GM23338 (cell line): ENCODE data around the gene STON1. TPM values are rescaled to one million over a fixed set of nuclear protein-coding genes. Genes with fewer than 3 reads are reported as not detected.

Source experiments
- ATAC-seq: fragments of 200-7000 bp; cut with Tn5 transposase; 3 replicates; pipeline ENCODE4 v1.9.1; 2020
- DNase-seq: peaks from one replicate; pipeline ENCODE4 v3.0.0-alpha.2; 2015; ENCODE audit warnings: low spot score
- H2AFZ ChIP-seq: fragments of 200-600 bp; sonication (generic); 2 replicates; pipeline ENCODE4 v1.8.0; 2016; ENCODE audit warnings: antibody characterized with exemption, mild to moderate bottlenecking, moderate library complexity
- H3F3A ChIP-seq: fragments of 200-600 bp; sonication (generic); replicated peaks from 2 replicates; pipeline ENCODE4 v1.8.0; 2017; ENCODE audit warnings: antibody characterized with exemption, mixed run types, low read depth
- H3K27ac ChIP-seq: fragments of 200-600 bp; sonication (generic); 2 replicates; pipeline ENCODE4 v1.6.1; 2016; ENCODE audit warnings: low read depth
- H3K27me3 ChIP-seq: fragments of 200-600 bp; sonication (generic); 2 replicates; pipeline ENCODE4 v1.8.0; 2016; ENCODE audit warnings: mild to moderate bottlenecking, mixed run types, moderate library complexity; ENCODE audit not compliant: insufficient read depth
- H3K36me3 ChIP-seq: fragments of 200-600 bp; sonication (generic); 2 replicates; pipeline ENCODE4 v1.8.0; 2016; ENCODE audit warnings: mild to moderate bottlenecking; ENCODE audit not compliant: insufficient read depth
- H3K4me1 ChIP-seq: fragments of 200-600 bp; sonication (generic); 2 replicates; pipeline ENCODE4 v1.8.0; 2016; ENCODE audit warnings: mild to moderate bottlenecking, moderate library complexity; ENCODE audit not compliant: insufficient read depth
- H3K4me2 ChIP-seq: fragments of 200-600 bp; sonication (generic); 2 replicates; pipeline ENCODE4 v1.7.1; 2017; ENCODE audit warnings: mixed run types
- H3K4me3 ChIP-seq: fragments of 200-600 bp; sonication (generic); 2 replicates; pipeline ENCODE4 v1.6.1; 2016; ENCODE audit warnings: mixed run types
- H3K79me2 ChIP-seq: fragments of 200-600 bp; sonication (generic); replicated peaks from 2 replicates; pipeline ENCODE4 v1.8.0; 2017; ENCODE audit warnings: mild to moderate bottlenecking; ENCODE audit not compliant: insufficient read depth
- H3K9me2 ChIP-seq: fragments of 200-600 bp; sonication (generic); 2 replicates; pipeline ENCODE4 v1.8.0; 2017; ENCODE audit not compliant: insufficient read depth
- H4K20me1 ChIP-seq: fragments of 200-600 bp; sonication (generic); replicated peaks from 2 replicates; pipeline ENCODE4 v1.8.0; 2017; ENCODE audit warnings: mild to moderate bottlenecking; ENCODE audit not compliant: insufficient read depth
- H3K27ac Mint-ChIP-seq: 2 replicates; pipeline ENCODE4 v1.8.0; 2020; ENCODE audit warnings: inconsistent platforms, mild to moderate bottlenecking, moderate library complexity, mixed read lengths
- H3K27me3 Mint-ChIP-seq: 3 replicates; pipeline ENCODE4 v1.8.0; 2022; ENCODE audit warnings: low read depth, mild to moderate bottlenecking, moderate library complexity, mixed read lengths, inconsistent platforms; ENCODE audit not compliant: insufficient read depth, poor library complexity
- H3K36me3 Mint-ChIP-seq: 3 replicates; pipeline ENCODE4 v1.8.0; 2021; ENCODE audit warnings: low read depth, mild to moderate bottlenecking, inconsistent platforms, moderate library complexity, mixed read lengths
- H3K4me1 Mint-ChIP-seq: 3 replicates; pipeline ENCODE4 v1.8.0; 2020; ENCODE audit warnings: mild to moderate bottlenecking, inconsistent platforms, mixed read lengths
- H3K4me3 Mint-ChIP-seq: 3 replicates; pipeline ENCODE4 v1.8.0; 2021; ENCODE audit warnings: moderate library complexity, mild to moderate bottlenecking, inconsistent platforms, mixed read lengths
- H3K9me3 Mint-ChIP-seq: 3 replicates; pipeline ENCODE4 v1.8.0; 2020; ENCODE audit warnings: moderate library complexity, mild to moderate bottlenecking, inconsistent platforms, mixed read lengths
- CREB1 ChIP-seq: fragments of 250-450 bp; sonication (Bioruptor Pico); IDR thresholded peaks from 2 replicates; pipeline ENCODE4 v1.5.0; 2020; ENCODE audit warnings: low read depth, mild to moderate bottlenecking, moderate library complexity
- EZH2phosphoT487 ChIP-seq: fragments of 200-600 bp; sonication (generic); IDR thresholded peaks from one replicate; pipeline ENCODE4 v1.8.1; 2018; ENCODE audit warnings: antibody characterized with exemption; ENCODE audit not compliant: unreplicated experiment
- NANOG ChIP-seq: IDR thresholded peaks from 2 replicates; pipeline ENCODE4 v1.6.1; 2016; ENCODE audit warnings: antibody characterized with exemption, borderline replicate concordance
- POLR2AphosphoS5 ChIP-seq: IDR thresholded peaks from 2 replicates; pipeline ENCODE4 v1.6.1; 2016; ENCODE audit warnings: antibody characterized with exemption, low read depth
- STAT1 ChIP-seq: IDR thresholded peaks from one replicate; pipeline ENCODE4 v1.6.1; 2016; ENCODE audit warnings: antibody characterized with exemption; ENCODE audit not compliant: unreplicated experiment
- ZNF114 ChIP-seq: fragments of 250-450 bp; sonication (Bioruptor Pico); IDR thresholded peaks from 2 replicates; pipeline ENCODE4 v1.5.0; 2020; ENCODE audit warnings: mild to moderate bottlenecking, moderate library complexity
- polyA plus RNA-seq: library from polyadenylated mRNA; unstranded; fragments of >200 nt; fragmentation: Nextera tagmentation; extraction: Ambion mirVana; gene quantifications from 2 replicates; pipeline ENCODE4 v1.2.1, GENCODE V29; 2016
- total RNA-seq: library from RNA; depleted of rRNA; stranded (reverse); fragments of >200 nt; shearing (Covaris generic); gene quantifications from 2 replicates; pipeline ENCODE4 v1.2.3, GENCODE V29; 2014
- TF ChIP-seq, protein P1 (sequence below): IDR thresholded peaks from one replicate; pipeline ENCODE4 v1.6.1; 2018; ENCODE audit warnings: antibody characterized with exemption; ENCODE audit not compliant: unreplicated experiment
- TF ChIP-seq, protein P2 (sequence below), 2 experiments: fragments of 200-600 bp in 1 of 2; sonication (generic) in 1 of 2; conservative IDR thresholded peaks; 2 replicates each; pipeline versions ENCODE4 v1.5.1 to v1.6.1; 2016 to 2017; ENCODE audit warnings: antibody characterized with exemption in 2 of 2, low read depth in 2 of 2, mild to moderate bottlenecking in 2 of 2, moderate library complexity in 1 of 2
- TF ChIP-seq, protein P3 (sequence below): fragments of 250-450 bp; sonication (Bioruptor Pico); IDR thresholded peaks from 2 replicates; pipeline ENCODE4 v1.5.0; 2020; ENCODE audit warnings: mild to moderate bottlenecking, moderate library complexity

STON1 gene
- total and polyA plus RNA-seq, 2 experiments from 2014 or later: 5.4 to 14.4 TPM

DNA sequence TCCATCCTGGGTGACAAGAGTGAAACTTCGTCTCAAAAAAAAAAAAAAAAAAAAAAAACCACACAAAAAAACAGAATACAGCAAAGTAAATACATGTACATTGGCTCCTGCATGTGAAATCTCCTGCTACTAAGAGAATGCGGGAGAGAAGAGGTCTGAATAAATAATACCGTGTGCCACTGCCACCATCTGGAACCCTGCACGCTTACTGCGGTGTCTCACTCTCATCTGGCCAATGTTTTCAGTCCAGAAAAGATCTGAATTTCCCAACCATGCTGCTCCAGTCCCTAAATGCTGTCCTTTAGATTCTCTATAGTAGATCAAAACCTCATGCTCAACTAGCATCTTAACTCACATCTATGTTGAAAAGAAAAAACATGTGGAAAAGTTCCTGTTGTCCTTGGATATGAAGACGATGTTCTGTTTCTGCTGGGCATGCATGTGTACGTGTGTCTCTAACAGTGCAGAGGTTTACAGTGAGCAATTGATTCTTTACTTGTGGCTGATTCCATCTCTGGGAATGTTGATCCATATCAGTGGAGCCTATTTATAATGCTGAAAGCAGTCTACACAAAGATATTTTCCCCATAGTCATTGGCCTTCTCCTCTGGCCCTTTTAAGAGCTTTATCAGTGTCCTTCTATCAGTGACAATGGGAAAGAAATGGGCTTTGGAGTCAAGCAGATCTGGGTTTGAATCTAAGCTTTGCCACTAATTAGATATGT is 11.9 kb downstream of the STON1 start (continued):
- TF ChIP-seq, protein P1, sequence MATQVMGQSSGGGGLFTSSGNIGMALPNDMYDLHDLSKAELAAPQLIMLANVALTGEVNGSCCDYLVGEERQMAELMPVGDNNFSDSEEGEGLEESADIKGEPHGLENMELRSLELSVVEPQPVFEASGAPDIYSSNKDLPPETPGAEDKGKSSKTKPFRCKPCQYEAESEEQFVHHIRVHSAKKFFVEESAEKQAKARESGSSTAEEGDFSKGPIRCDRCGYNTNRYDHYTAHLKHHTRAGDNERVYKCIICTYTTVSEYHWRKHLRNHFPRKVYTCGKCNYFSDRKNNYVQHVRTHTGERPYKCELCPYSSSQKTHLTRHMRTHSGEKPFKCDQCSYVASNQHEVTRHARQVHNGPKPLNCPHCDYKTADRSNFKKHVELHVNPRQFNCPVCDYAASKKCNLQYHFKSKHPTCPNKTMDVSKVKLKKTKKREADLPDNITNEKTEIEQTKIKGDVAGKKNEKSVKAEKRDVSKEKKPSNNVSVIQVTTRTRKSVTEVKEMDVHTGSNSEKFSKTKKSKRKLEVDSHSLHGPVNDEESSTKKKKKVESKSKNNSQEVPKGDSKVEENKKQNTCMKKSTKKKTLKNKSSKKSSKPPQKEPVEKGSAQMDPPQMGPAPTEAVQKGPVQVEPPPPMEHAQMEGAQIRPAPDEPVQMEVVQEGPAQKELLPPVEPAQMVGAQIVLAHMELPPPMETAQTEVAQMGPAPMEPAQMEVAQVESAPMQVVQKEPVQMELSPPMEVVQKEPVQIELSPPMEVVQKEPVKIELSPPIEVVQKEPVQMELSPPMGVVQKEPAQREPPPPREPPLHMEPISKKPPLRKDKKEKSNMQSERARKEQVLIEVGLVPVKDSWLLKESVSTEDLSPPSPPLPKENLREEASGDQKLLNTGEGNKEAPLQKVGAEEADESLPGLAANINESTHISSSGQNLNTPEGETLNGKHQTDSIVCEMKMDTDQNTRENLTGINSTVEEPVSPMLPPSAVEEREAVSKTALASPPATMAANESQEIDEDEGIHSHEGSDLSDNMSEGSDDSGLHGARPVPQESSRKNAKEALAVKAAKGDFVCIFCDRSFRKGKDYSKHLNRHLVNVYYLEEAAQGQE: no peak
- TF ChIP-seq CREB1 (CRISPR knock-in tag) (no peak), NANOG (no peak), EZH2phosphoT487 (no peak), STAT1 (no peak), POLR2AphosphoS5 (no peak)
- TF ChIP-seq, protein P2, sequence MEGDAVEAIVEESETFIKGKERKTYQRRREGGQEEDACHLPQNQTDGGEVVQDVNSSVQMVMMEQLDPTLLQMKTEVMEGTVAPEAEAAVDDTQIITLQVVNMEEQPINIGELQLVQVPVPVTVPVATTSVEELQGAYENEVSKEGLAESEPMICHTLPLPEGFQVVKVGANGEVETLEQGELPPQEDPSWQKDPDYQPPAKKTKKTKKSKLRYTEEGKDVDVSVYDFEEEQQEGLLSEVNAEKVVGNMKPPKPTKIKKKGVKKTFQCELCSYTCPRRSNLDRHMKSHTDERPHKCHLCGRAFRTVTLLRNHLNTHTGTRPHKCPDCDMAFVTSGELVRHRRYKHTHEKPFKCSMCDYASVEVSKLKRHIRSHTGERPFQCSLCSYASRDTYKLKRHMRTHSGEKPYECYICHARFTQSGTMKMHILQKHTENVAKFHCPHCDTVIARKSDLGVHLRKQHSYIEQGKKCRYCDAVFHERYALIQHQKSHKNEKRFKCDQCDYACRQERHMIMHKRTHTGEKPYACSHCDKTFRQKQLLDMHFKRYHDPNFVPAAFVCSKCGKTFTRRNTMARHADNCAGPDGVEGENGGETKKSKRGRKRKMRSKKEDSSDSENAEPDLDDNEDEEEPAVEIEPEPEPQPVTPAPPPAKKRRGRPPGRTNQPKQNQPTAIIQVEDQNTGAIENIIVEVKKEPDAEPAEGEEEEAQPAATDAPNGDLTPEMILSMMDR (conservative IDR thresholded peaks at IDR 0.05; ENCODE audit: low read depth in 2 of 2): no peak

DNA sequence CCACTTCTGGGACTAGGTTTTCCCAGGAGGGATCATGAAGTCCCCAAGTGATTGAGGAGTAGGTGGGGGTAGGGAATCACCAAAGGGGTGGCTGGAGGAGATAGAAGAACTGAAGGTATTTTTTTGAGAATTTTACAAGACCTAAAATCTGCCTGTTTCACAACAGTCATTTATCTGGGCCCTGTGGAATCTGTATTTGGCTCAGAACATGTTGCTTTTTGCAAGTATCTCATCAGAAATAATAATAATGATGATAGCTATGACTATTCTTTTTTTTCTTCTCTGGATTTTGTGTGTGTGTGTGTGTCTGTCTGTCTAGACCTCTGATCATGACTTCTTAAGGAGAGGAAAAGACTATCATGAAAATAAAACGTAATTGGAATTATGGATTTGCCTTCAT is 13.9 kb downstream of the STON1 start:
- Mint-ChIP-seq H3K4me1 (peaks cover 22% of the 10 kb centered on the region), H3K27me3 (peaks cover 8% of the 10 kb centered on the region), H3K9me3 (no peaks in the 10 kb centered on the region), H3K36me3 (no peaks in the 10 kb centered on the region), H3K4me3 (no peak overlapping the region), H3K27ac (no peak overlapping the region; the same call in 1 of the 2 replicates)
- Histone ChIP-seq H3K79me2 (0 out of 2 replicates have a peak, but pooled peaks cover 4% of the 10 kb centered on the region), H2AFZ (no peak overlapping the region), H3F3A (no peaks in the 10 kb centered on the region), H4K20me1 (no peaks in the 10 kb centered on the region; the same call in 1 of the 2 replicates), H3K36me3 (no peaks in the 10 kb centered on the region), H3K4me2 (no peak overlapping the region), H3K9me2 (no peaks in the 10 kb centered on the region), H3K27ac (no peak overlapping the region), H3K4me3 (no peak overlapping the region), H3K27me3 (no peaks in the 10 kb centered on the region), H3K4me1 (0 out of 2 replicates have a peak, but pooled peaks cover 3% of the 10 kb centered on the region)
- ATAC-seq (no peak), DNase-seq (no peak)
- TF ChIP-seq, protein P3, sequence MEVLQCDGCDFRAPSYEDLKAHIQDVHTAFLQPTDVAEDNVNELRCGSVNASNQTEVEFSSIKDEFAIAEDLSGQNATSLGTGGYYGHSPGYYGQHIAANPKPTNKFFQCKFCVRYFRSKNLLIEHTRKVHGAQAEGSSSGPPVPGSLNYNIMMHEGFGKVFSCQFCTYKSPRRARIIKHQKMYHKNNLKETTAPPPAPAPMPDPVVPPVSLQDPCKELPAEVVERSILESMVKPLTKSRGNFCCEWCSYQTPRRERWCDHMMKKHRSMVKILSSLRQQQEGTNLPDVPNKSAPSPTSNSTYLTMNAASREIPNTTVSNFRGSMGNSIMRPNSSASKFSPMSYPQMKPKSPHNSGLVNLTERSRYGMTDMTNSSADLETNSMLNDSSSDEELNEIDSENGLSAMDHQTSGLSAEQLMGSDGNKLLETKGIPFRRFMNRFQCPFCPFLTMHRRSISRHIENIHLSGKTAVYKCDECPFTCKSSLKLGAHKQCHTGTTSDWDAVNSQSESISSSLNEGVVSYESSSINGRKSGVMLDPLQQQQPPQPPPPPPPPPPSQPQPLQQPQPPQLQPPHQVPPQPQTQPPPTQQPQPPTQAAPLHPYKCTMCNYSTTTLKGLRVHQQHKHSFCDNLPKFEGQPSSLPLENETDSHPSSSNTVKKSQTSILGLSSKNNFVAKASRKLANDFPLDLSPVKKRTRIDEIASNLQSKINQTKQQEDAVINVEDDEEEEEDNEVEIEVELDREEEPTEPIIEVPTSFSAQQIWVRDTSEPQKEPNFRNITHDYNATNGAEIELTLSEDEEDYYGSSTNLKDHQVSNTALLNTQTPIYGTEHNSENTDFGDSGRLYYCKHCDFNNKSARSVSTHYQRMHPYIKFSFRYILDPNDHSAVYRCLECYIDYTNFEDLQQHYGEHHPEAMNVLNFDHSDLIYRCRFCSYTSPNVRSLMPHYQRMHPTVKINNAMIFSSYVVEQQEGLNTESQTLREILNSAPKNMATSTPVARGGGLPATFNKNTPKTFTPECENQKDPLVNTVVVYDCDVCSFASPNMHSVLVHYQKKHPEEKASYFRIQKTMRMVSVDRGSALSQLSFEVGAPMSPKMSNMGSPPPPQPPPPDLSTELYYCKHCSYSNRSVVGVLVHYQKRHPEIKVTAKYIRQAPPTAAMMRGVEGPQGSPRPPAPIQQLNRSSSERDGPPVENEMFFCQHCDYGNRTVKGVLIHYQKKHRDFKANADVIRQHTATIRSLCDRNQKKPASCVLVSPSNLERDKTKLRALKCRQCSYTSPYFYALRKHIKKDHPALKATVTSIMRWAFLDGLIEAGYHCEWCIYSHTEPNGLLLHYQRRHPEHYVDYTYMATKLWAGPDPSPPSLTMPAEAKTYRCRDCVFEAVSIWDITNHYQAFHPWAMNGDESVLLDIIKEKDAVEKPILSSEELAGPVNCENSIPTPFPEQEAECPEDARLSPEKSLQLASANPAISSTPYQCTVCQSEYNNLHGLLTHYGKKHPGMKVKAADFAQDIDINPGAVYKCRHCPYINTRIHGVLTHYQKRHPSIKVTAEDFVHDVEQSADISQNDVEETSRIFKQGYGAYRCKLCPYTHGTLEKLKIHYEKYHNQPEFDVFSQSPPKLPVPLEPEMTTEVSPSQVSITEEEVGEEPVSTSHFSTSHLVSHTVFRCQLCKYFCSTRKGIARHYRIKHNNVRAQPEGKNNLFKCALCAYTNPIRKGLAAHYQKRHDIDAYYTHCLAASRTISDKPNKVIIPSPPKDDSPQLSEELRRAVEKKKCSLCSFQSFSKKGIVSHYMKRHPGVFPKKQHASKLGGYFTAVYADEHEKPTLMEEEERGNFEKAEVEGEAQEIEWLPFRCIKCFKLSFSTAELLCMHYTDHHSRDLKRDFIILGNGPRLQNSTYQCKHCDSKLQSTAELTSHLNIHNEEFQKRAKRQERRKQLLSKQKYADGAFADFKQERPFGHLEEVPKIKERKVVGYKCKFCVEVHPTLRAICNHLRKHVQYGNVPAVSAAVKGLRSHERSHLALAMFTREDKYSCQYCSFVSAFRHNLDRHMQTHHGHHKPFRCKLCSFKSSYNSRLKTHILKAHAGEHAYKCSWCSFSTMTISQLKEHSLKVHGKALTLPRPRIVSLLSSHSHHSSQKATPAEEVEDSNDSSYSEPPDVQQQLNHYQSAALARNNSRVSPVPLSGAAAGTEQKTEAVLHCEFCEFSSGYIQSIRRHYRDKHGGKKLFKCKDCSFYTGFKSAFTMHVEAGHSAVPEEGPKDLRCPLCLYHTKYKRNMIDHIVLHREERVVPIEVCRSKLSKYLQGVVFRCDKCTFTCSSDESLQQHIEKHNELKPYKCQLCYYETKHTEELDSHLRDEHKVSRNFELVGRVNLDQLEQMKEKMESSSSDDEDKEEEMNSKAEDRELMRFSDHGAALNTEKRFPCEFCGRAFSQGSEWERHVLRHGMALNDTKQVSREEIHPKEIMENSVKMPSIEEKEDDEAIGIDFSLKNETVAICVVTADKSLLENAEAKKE (CRISPR knock-in tag): no peak
- no peak for TF ChIP-seq POLR2AphosphoS5
- no peak for TF ChIP-seq STAT1
- no peak for TF ChIP-seq ZNF114 (CRISPR knock-in tag)
- TF ChIP-seq, protein P1: no peak
- TF ChIP-seq NANOG: no peak
